Esophagus squamous epithelium (tissue), 4 donors: ENCODE results near the gene KLF16.

ENCODE experiments used
- CTCF ChIP-seq, 6 experiments: fragments of 450-650 bp in 4 of 6; fragments of 200-600 bp in 2 of 6; sonication (generic) in 2 of 6; IDR thresholded peaks; one replicate each; pipeline ENCODE4 v1.5.1; 2016 to 2019; ENCODE audit warnings: antibody characterized with exemption in 6 of 6, mild to moderate bottlenecking in 4 of 6, moderate library complexity in 4 of 6
- POLR2A ChIP-seq, 4 donors: fragments of 450-650 bp; IDR thresholded peaks; one replicate each; pipeline ENCODE4 v1.6.1; 2017; ENCODE audit warnings: antibody characterized with exemption in 4 of 4, mild to moderate bottlenecking in 4 of 4, moderate library complexity in 3 of 4

GRCh38 chr19:1833540-1833939, 29.8 kb downstream of the KLF16 start:
- TF ChIP-seq CTCF (IDR thresholded peaks at IDR 0.05) (no peak), POLR2A (IDR thresholded peaks at IDR 0.05) (no peak)
